Loucy (cell line): ENCODE results near the gene PCDHGA1.
"Not testable (repeated sequence)": the region's sequence is repeated elsewhere in the genome, so short reads cannot be mapped to it uniquely, and the experiment has no call there.

Experiments
- H2AFZ ChIP-seq: fragments of 200-600 bp; sonication (generic); 2 replicates; pipeline ENCODE4 v1.6.0; 2016; ENCODE audit warnings: antibody characterized with exemption, mild to moderate bottlenecking, low read length, moderate library complexity
- H3F3A ChIP-seq: fragments of 200-600 bp; 2 replicates; pipeline ENCODE4 v1.6.0; 2016; ENCODE audit warnings: antibody characterized with exemption, low read depth, mild to moderate bottlenecking
- H3K27me3 ChIP-seq: fragments of 200-600 bp; sonication (generic); 2 replicates; pipeline ENCODE4 v1.6.1; 2014; ENCODE audit warnings: low read length, mild to moderate bottlenecking; ENCODE audit not compliant: insufficient read depth, poor library complexity, severe bottlenecking
- H3K36me3 ChIP-seq: fragments of 200-600 bp; sonication (generic); 2 replicates; pipeline ENCODE4 v1.6.1; 2016; ENCODE audit warnings: low read length; ENCODE audit not compliant: insufficient read depth
- H3K4me1 ChIP-seq: fragments of 200-600 bp; sonication (generic); 2 replicates; pipeline ENCODE4 v1.5.1; 2014; ENCODE audit warnings: low read length, mild to moderate bottlenecking; ENCODE audit not compliant: insufficient read depth, poor library complexity, severe bottlenecking
- H3K4me2 ChIP-seq: fragments of 200-600 bp; sonication (generic); 2 replicates; pipeline ENCODE4 v1.6.0; 2014; ENCODE audit warnings: antibody characterized with exemption, low read length, low read depth, mild to moderate bottlenecking; ENCODE audit not compliant: poor library complexity, severe bottlenecking
- H3K4me3 ChIP-seq: fragments of 200-600 bp; sonication (generic); 2 replicates; pipeline ENCODE4 v1.5.1; 2014; ENCODE audit warnings: low read length, mild to moderate bottlenecking, mixed read lengths; ENCODE audit not compliant: poor library complexity, severe bottlenecking
- H3K79me2 ChIP-seq: fragments of 200-600 bp; sonication (generic); 2 replicates; pipeline ENCODE4 v1.6.1; 2014; ENCODE audit warnings: low read length; ENCODE audit not compliant: insufficient read depth
- H3K9ac ChIP-seq: fragments of 200-600 bp; sonication (generic); 2 replicates; pipeline ENCODE4 v1.6.0; 2014; ENCODE audit warnings: mild to moderate bottlenecking, low read depth, low read length, moderate library complexity; ENCODE audit not compliant: poor library complexity, severe bottlenecking
- H3K9me2 ChIP-seq: fragments of 200-600 bp; sonication (generic); replicated peaks from 2 replicates; pipeline ENCODE4 v1.6.1; 2016; ENCODE audit warnings: low read depth, low read length, mixed read lengths
- H3K9me3 ChIP-seq: fragments of 200-600 bp; sonication (generic); 2 replicates; pipeline ENCODE4 v1.6.1; 2014; ENCODE audit warnings: mild to moderate bottlenecking, antibody characterized with exemption, low read length, low read depth; ENCODE audit not compliant: insufficient read depth
- H4K20me1 ChIP-seq: fragments of 200-600 bp; sonication (generic); 2 replicates; pipeline ENCODE4 v1.6.0; 2014; ENCODE audit warnings: antibody characterized with exemption, low read length, mild to moderate bottlenecking; ENCODE audit not compliant: insufficient read depth, poor library complexity, severe bottlenecking
- CTCF ChIP-seq: fragments of 200-600 bp; sonication (generic); conservative IDR thresholded peaks from 2 replicates; pipeline ENCODE4 v1.5.1; 2014; ENCODE audit warnings: mild to moderate bottlenecking, antibody characterized with exemption, low read length
- EZH2phosphoT487 ChIP-seq: fragments of 200-600 bp; IDR thresholded peaks from 2 replicates; pipeline ENCODE4 v1.6.1; 2018; ENCODE audit warnings: antibody characterized with exemption, mild to moderate bottlenecking, moderate library complexity, borderline replicate concordance

Gene PCDHGA1

GRCh38 chr5:141411575-141411974, 81.3 kb downstream of the PCDHGA1 start:
- Histone ChIP-seq H3K9me2 (no peaks in the 10 kb centered on the region), H3F3A (no peaks in the 10 kb centered on the region), H2AFZ (no peak overlapping the region), H3K27me3 (no peaks in the 10 kb centered on the region), H4K20me1 (no peaks in the 10 kb centered on the region), H3K36me3 (no peaks in the 10 kb centered on the region), H3K9me3 (no peaks in the 10 kb centered on the region), H3K4me2 (no peak overlapping the region), H3K4me3 (no peak overlapping the region), H3K79me2 (no peaks in the 10 kb centered on the region), H3K4me1 (no peaks in the 10 kb centered on the region), H3K9ac (no peak overlapping the region)
- TF ChIP-seq EZH2phosphoT487, result no peak
- no peak for TF ChIP-seq CTCF

GRCh38 chr5:141412854-141413539, 82.7 kb downstream of the PCDHGA1 start, which contains the start of gene PCDHGA10:
PCDHGA10 (plus strand) TSS chr5:141412987; CDS start chr5:141413176, 189 bp downstream.
- Histone ChIP-seq H3F3A (no peaks in the 10 kb centered on the region), H3K4me3 (no peak within 1 kb of the TSS), H3K9ac (no peak within 1 kb of the TSS), H3K4me2 (peak within 1 kb of the TSS; percentile 35), H3K9me3 (no peaks in the 10 kb centered on the region), H3K9me2 (no peaks in the 10 kb centered on the region), H3K79me2 (no peaks in the 10 kb centered on the region), H3K4me1 (no peaks in the 10 kb centered on the region), H2AFZ (peak within 1 kb of the TSS; percentile 34; the same call in 1 of the 2 replicates), H3K27me3 (no peaks in the 10 kb centered on the region), H3K36me3 (no peaks in the 10 kb centered on the region), H4K20me1 (no peaks in the 10 kb centered on the region)
- TF ChIP-seq EZH2phosphoT487 (no peak), CTCF (peak; percentile 72)

GRCh38 chr5:141413540-141414069, 83.3 kb downstream of the PCDHGA1 start:
- Histone ChIP-seq H3F3A (no peaks in the 10 kb centered on the region), H3K4me1 (no peaks in the 10 kb centered on the region), H3K4me3 (no peak overlapping the region), H3K4me2 (no peak overlapping the region), H2AFZ (no peak overlapping the region), H3K9me2 (no peaks in the 10 kb centered on the region), H4K20me1 (no peaks in the 10 kb centered on the region), H3K9me3 (no peaks in the 10 kb centered on the region), H3K27me3 (no peaks in the 10 kb centered on the region), H3K9ac (no peak overlapping the region), H3K36me3 (no peaks in the 10 kb centered on the region), H3K79me2 (no peaks in the 10 kb centered on the region)
- no peak for TF ChIP-seq CTCF
- no peak for TF ChIP-seq EZH2phosphoT487

- H4K20me1 ChIP-seq, H2AFZ ChIP-seq, H3K27me3 ChIP-seq, H3K79me2 ChIP-seq, H3K9me2 ChIP-seq, H3K9me3 ChIP-seq, H3K9ac ChIP-seq, H3F3A ChIP-seq, H3K4me2 ChIP-seq, H3K4me1 ChIP-seq, H3K36me3 ChIP-seq, H3K4me3 ChIP-seq: not testable (repeated sequence)
Measured at GRCh38 chr5:141414548-141415274, 84.4 kb downstream of the PCDHGA1 start.

- not testable (repeated sequence) for H3K4me3 ChIP-seq, H3F3A ChIP-seq, H3K27me3 ChIP-seq, H3K9ac ChIP-seq, H3K36me3 ChIP-seq, H4K20me1 ChIP-seq, H3K9me2 ChIP-seq, H3K79me2 ChIP-seq, H3K9me3 ChIP-seq, H2AFZ ChIP-seq, H3K4me2 ChIP-seq, H3K4me1 ChIP-seq
Measured at GRCh38 chr5:141415275-141415618, 84.9 kb downstream of the PCDHGA1 start.
